Natural killer cell (primary cell): ENCODE measurements around the gene PIAS4. TPM values are rescaled to one million over a fixed set of nuclear protein-coding genes. Genes with fewer than 3 reads are reported as not detected.
A peak's percentile ranks its signal among the peaks of the same experiment; 100 is the strongest.

Experiments used
- ATAC-seq, 3 donors: fragments of 150-1000 bp in 2 of 3; fragments of 200-7000 bp in 1 of 3; cut with Tn5 transposase; 1 replicate in 1 of 3; 2 replicates in 2 of 3; pipeline ENCODE4 v1.10.0; 2021; ENCODE audit warnings: mild to moderate bottlenecking in 2 of 3, moderate library complexity in 2 of 3
- DNase-seq, 2 donors: peaks; one replicate each; pipeline versions ENCODE4 v3.0.0 to v3.0.0-alpha.2; 2013 to 2021; ENCODE audit warnings: mixed read lengths in 1 of 2
- H3K27ac ChIP-seq: one replicate; pipeline ENCODE4 v1.5.1; 2013; ENCODE audit warnings: mild to moderate bottlenecking, low read length
- H3K27me3 ChIP-seq: one replicate; pipeline ENCODE4 v1.6.1; 2013; ENCODE audit warnings: low read length; ENCODE audit not compliant: control insufficient read depth, insufficient read depth
- H3K36me3 ChIP-seq: one replicate; pipeline ENCODE4 v1.6.1; 2013; ENCODE audit warnings: low read length; ENCODE audit not compliant: control insufficient read depth, insufficient read depth
- H3K4me1 ChIP-seq: one replicate; pipeline ENCODE4 v1.6.1; 2013; ENCODE audit warnings: low read length; ENCODE audit not compliant: control insufficient read depth, insufficient read depth
- H3K4me3 ChIP-seq: one replicate; pipeline ENCODE4 v1.5.1; 2013; ENCODE audit warnings: low read length
- H3K9me3 ChIP-seq: one replicate; pipeline ENCODE4 v1.6.1; 2013; ENCODE audit warnings: low read length; ENCODE audit not compliant: control insufficient read depth, insufficient read depth
- H3K27ac Mint-ChIP-seq, 2 donors: one replicate each; pipeline ENCODE4 v1.8.0; 2022; ENCODE audit warnings: mild to moderate bottlenecking in 2 of 2, mixed read lengths in 2 of 2, moderate library complexity in 1 of 2
- H3K27me3 Mint-ChIP-seq, 2 donors: one replicate each; pipeline ENCODE4 v1.8.0; 2022; ENCODE audit warnings: low read depth in 2 of 2, mixed read lengths in 2 of 2
- H3K36me3 Mint-ChIP-seq: one replicate; pipeline ENCODE4 v1.8.0; 2022; ENCODE audit warnings: mixed read lengths
- H3K4me1 Mint-ChIP-seq, 2 donors: one replicate each; pipeline ENCODE4 v1.8.0; 2022; ENCODE audit warnings: mixed read lengths in 2 of 2
- H3K4me3 Mint-ChIP-seq: one replicate; pipeline ENCODE4 v1.8.0; 2022; ENCODE audit warnings: mild to moderate bottlenecking, moderate library complexity, mixed read lengths
- H3K9me3 Mint-ChIP-seq, 2 donors: one replicate each; pipeline ENCODE4 v1.8.0; 2022; ENCODE audit warnings: mixed read lengths in 2 of 2
- CTCF ChIP-seq: fragments of 200-600 bp; IDR thresholded peaks from one replicate; pipeline ENCODE4 v1.8.0; 2022; ENCODE audit warnings: antibody characterized with exemption
- WGBS: methylation state at CpG from one replicate; pipeline ENCODE4 v1.1.7; 2013; ENCODE audit warnings: missing lambda C conversion rate; ENCODE audit not compliant: insufficient coverage; 5-methylcytosine and 5-hydroxymethylcytosine counted together
- intact Hi-C: fragments of 100-400 bp; cut with micrococcal nuclease; formaldehyde crosslinking; loops from one replicate; pipeline ENCODE4 v1.14.2; 2022
- total RNA-seq, 4 donors: library from RNA; stranded (reverse); fragments of 120-200 nt in 1 of 4; gene quantifications; one replicate each; pipeline versions ENCODE4 v1.2.3 to v1.2.4, GENCODE V29; 2013 to 2022

PIAS4 gene
- total RNA-seq, 3 donors from 2014 or later (not counting 1 experiment from before 2014, with no cell fraction given) = 25.4 to 39.4 (median 26.8) TPM

- no peak for DNase-seq
- Histone ChIP-seq H3K27ac (no peak overlapping the region), H3K36me3 (peaks cover 49% of the 10 kb centered on the region), H3K4me1 (peaks cover 12% of the 10 kb centered on the region), H3K27me3 (no peaks in the 10 kb centered on the region), H3K4me3 (no peak overlapping the region), H3K9me3 (no peaks in the 10 kb centered on the region)
- no peak for ATAC-seq
- 90% methylated on average over 7 of the region's 8 CpGs for WGBS
- H3K4me1 Mint-ChIP-seq = peaks cover 5 to 13% of the 10 kb centered on the region in 2 donors
- intact Hi-C loops = no loop called here
- no peaks in the 10 kb centered on the region for H3K27me3 Mint-ChIP-seq
- H3K27ac Mint-ChIP-seq = peak overlapping the region in 1 of 2 donors; percentile 46
- TF ChIP-seq CTCF = no peak
- H3K36me3 Mint-ChIP-seq = no peaks in the 10 kb centered on the region
- H3K4me3 Mint-ChIP-seq = no peak overlapping the region
- no peaks in the 10 kb centered on the region for H3K9me3 Mint-ChIP-seq
These were observed 32.4 kb upstream of the PIAS4 start for GRCh38 chr19:3975144-3975543.

- Histone ChIP-seq H3K36me3 (peaks cover 54% of the 10 kb centered on the region), H3K4me1 (peaks cover 7% of the 10 kb centered on the region), H3K27ac (no peak overlapping the region), H3K4me3 (no peak overlapping the region), H3K9me3 (no peaks in the 10 kb centered on the region), H3K27me3 (no peaks in the 10 kb centered on the region)
- no peaks in the 10 kb centered on the region for H3K36me3 Mint-ChIP-seq
- H3K9me3 Mint-ChIP-seq = no peaks in the 10 kb centered on the region
- DNase-seq = peak in 1 of 2 donors; percentile 29
- intact Hi-C loops = no loop called here
- H3K27me3 Mint-ChIP-seq = no peaks in the 10 kb centered on the region
- H3K4me3 Mint-ChIP-seq = no peak overlapping the region
- no peak for TF ChIP-seq CTCF
- WGBS = 92% methylated on average over 14 of the region's 14 CpGs
- H3K27ac Mint-ChIP-seq = peak overlapping the region; percentile 46 to 54
- peaks cover 0 to 8% of the 10 kb centered on the region in 2 donors for H3K4me1 Mint-ChIP-seq
- ATAC-seq = no peak
These were observed 31.9 kb upstream of the PIAS4 start for GRCh38 chr19:3975637-3976087.

DNA sequence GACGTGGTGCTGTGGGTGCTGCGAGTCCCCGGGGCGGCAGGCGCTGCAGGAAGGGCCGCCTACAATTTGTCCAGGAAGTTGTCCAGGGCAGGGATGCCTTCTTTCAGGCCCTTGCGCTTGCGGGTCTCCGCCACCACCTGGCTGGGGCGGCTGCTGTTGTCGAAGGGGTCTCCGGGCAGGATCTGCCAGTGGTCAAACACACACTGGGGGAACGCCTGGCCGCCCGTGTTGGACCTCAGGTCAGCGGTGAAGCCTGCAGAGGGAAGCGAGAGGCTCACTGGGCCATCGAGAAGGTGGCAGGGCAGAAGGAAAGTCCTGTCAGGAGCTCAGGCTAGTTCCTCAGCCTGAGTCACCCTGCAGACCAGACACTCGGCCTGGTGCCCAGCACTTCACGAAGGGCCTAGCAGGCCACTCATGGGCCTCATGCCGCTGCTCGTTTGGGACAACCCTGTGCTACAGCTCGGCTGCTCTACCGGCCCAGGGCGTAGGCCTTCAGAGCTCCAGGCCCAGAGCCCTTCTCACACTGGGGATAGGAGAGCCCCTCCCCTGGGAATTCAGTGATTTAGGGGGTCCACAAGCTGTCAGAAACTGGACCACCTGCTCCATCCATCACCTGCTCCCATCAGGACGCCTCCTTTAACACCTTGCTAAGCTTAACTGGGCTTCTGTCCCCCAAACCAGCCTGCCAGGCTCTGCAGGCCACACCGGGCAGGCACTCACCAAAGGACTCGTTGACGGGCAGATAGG, 30.9 kb upstream of the PIAS4 start:
- Histone ChIP-seq H3K4me1 (peaks cover 3% of the 10 kb centered on the region), H3K9me3 (no peaks in the 10 kb centered on the region), H3K4me3 (no peak overlapping the region), H3K36me3 (peaks cover 64% of the 10 kb centered on the region), H3K27ac (no peak overlapping the region), H3K27me3 (no peaks in the 10 kb centered on the region)
- TF ChIP-seq CTCF = no peak
- DNase-seq (peak in 1 of 2 donors; percentile 31), ATAC-seq (peak in 1 of 3 donors; percentile 7)
- Mint-ChIP-seq H3K4me3 (peak overlapping the region; percentile 31), H3K36me3 (peaks cover 7% of the 10 kb centered on the region), H3K27ac (peak overlapping the region; percentile 23 to 70), H3K4me1 (peaks cover 0 to 4% of the 10 kb centered on the region in 2 donors), H3K9me3 (no peaks in the 10 kb centered on the region), H3K27me3 (no peaks in the 10 kb centered on the region)
- intact Hi-C loops = no loop called here
- WGBS = 90% methylated on average over 29 of the region's 29 CpGs
